ENCODE results near the gene CAMKMT. TPM values are rescaled to one million over a fixed set of nuclear protein-coding genes. Genes with fewer than 3 reads are reported as not detected.

The CAMKMT gene
- total RNA-seq, 1 donor from 2014 or later, result 5.8 TPM

DNA sequence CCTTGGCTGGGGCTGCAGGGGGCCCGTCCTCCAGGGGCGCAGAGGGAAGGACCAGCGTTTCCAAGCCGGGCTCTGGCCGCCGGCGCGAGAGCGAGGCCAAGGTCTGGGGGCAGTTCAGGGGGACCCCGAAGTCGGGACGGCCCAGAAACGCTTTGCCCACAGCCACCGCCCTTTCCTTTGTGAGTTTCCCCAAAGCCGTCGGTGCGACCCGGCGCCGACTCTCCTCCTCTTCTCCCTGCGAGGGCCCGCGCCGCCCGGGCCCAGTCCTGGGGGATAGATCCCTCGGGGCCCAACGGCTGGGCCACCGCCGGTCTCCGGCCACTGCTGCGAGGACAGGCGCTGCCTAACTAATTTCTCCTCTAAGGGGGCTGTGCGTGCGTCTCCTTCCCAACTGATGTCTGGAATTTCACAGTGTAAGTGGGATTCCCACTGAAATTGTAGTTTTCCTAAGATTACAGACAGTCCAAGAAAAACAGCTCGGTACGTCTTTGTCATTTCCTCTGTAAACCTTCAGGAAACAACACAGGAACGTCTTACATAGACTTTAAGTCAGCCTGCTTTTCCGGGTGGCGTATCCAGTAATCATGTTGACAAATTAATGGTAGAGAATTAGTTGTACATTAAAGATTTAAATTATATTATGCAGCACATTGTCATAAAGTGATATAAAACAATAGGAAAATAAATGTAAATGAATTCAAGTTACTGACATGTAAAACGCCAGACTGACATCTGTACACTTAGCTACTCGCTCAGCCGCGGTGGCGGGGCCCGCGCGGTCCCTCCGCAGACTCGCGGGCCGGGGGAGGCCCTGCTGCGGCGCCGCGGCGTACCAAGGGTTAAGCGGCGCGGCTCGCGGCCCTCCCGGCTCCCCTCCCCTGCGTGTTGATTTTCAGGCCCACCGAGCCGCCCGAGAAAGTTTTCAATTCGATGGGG, 440.4 kb downstream of the CAMKMT start:
- no peak for TF ChIP-seq CTCF (IDR thresholded peaks at IDR 0.05; ENCODE audit: insufficient read depth, low read length, poor library complexity, severe bottlenecking)
- Histone ChIP-seq H3K36me3 (ENCODE audit: control insufficient read depth, insufficient read depth, low read length) (no peaks in the 10 kb centered on the region), H3K4me3 (ENCODE audit: low read depth, low read length) (no peak overlapping the region), H3K27me3 (ENCODE audit: control insufficient read depth, insufficient read depth, low read length) (peaks cover 75% of the 10 kb centered on the region)
- DNase-seq (ENCODE audit: low read depth), result no peak

GRCh38 chr2:44802777-44803424, 441.2 kb downstream of the CAMKMT start:
- Histone ChIP-seq H3K36me3 (ENCODE audit: control insufficient read depth, insufficient read depth, low read length) (no peaks in the 10 kb centered on the region), H3K27me3 (ENCODE audit: control insufficient read depth, insufficient read depth, low read length) (peaks cover 80% of the 10 kb centered on the region), H3K4me3 (ENCODE audit: low read depth, low read length) (no peak overlapping the region)
- no peak for DNase-seq (ENCODE audit: low read depth)
- no peak for TF ChIP-seq CTCF (IDR thresholded peaks at IDR 0.05; ENCODE audit: insufficient read depth, low read length, poor library complexity, severe bottlenecking)

GRCh38 chr2:44804406-44805265, 442.9 kb downstream of the CAMKMT start:
- no peak for DNase-seq (ENCODE audit: low read depth)
- TF ChIP-seq CTCF (IDR thresholded peaks at IDR 0.05; ENCODE audit: insufficient read depth, low read length, poor library complexity, severe bottlenecking), result no peak
- Histone ChIP-seq H3K27me3 (ENCODE audit: control insufficient read depth, insufficient read depth, low read length) (peaks cover 73% of the 10 kb centered on the region), H3K4me3 (ENCODE audit: low read depth, low read length) (no peak overlapping the region), H3K36me3 (ENCODE audit: control insufficient read depth, insufficient read depth, low read length) (no peaks in the 10 kb centered on the region)

- TF ChIP-seq CTCF (IDR thresholded peaks at IDR 0.05; ENCODE audit: insufficient read depth, low read length, poor library complexity, severe bottlenecking), result no peak
- no peak for DNase-seq (ENCODE audit: low read depth)
- Histone ChIP-seq H3K4me3 (ENCODE audit: low read depth, low read length) (no peak overlapping the region), H3K27me3 (ENCODE audit: control insufficient read depth, insufficient read depth, low read length) (peaks cover 65% of the 10 kb centered on the region), H3K36me3 (ENCODE audit: control insufficient read depth, insufficient read depth, low read length) (no peaks in the 10 kb centered on the region)
Measured at GRCh38 chr2:44805401-44806235, 443.9 kb downstream of the CAMKMT start.

All from kidney epithelial cell (primary cell).